HepG2 (cell line): ENCODE measurements around the gene SDHD. TPM values are rescaled to one million over a fixed set of nuclear protein-coding genes. Genes with fewer than 3 reads are reported as not detected.
A peak's percentile ranks its signal among the peaks of the same experiment; 100 is the strongest.

Source experiments
- CCDC6 ChIP-seq: sonication (generic); formaldehyde crosslinking; IDR thresholded peaks from 2 replicates; pipeline ENCODE4 v1.8.1; 2022; ENCODE audit warnings: mild to moderate bottlenecking, missing genetic modification reagents, moderate library complexity
- ISX ChIP-seq: sonication (generic); formaldehyde crosslinking; conservative IDR thresholded peaks from 2 replicates; pipeline ENCODE4 v1.5.0; 2020; ENCODE audit warnings: missing genetic modification reagents
- JARID2 ChIP-seq: sonication (generic); formaldehyde crosslinking; IDR thresholded peaks from 2 replicates; pipeline ENCODE4 v1.8.1; 2023; ENCODE audit warnings: missing genetic modification reagents, inconsistent platforms; ENCODE audit not compliant: insufficient replicate concordance
- JDP2 ChIP-seq: sonication (generic); formaldehyde crosslinking; IDR thresholded peaks from 2 replicates; pipeline ENCODE4 v1.8.1; 2022; ENCODE audit warnings: missing genetic modification reagents, borderline replicate concordance
- KDM3A ChIP-seq: IDR thresholded peaks from 2 replicates; pipeline ENCODE4 v1.6.1; 2018; ENCODE audit warnings: low read depth, missing compliant biosample characterization
- NCOA2 ChIP-seq: sonication (generic); formaldehyde crosslinking; IDR thresholded peaks from 2 replicates; pipeline ENCODE4 v1.8.0; 2022; ENCODE audit warnings: inconsistent platforms
- RCOR2 ChIP-seq: IDR thresholded peaks from 2 replicates; pipeline ENCODE4 v1.6.1; 2016; ENCODE audit warnings: missing biosample characterization, missing genetic modification reagents
- SAP130 ChIP-seq: IDR thresholded peaks from 2 replicates; pipeline ENCODE4 v1.6.1; 2016; ENCODE audit warnings: low read depth
- SKI ChIP-seq: fragments of 450-650 bp; IDR thresholded peaks from one replicate; pipeline ENCODE4 v1.6.1; 2018; ENCODE audit warnings: mild to moderate bottlenecking; ENCODE audit not compliant: partially characterized antibody
- TCF7L2 ChIP-seq: IDR thresholded peaks from 2 replicates; pipeline ENCODE4 v1.6.1; 2011; ENCODE audit warnings: mild to moderate bottlenecking, low read depth, low read length, moderate library complexity
- TSC22D2 ChIP-seq: sonication (generic); formaldehyde crosslinking; IDR thresholded peaks from 2 replicates; pipeline ENCODE4 v1.5.1; 2020; ENCODE audit warnings: missing genetic modification reagents, mild to moderate bottlenecking, borderline replicate concordance
- YEATS2 ChIP-seq: sonication (generic); formaldehyde crosslinking; IDR thresholded peaks from 2 replicates; pipeline ENCODE4 v1.4.0; 2020; ENCODE audit warnings: missing genetic modification reagents, borderline replicate concordance
- ZNF260 ChIP-seq: sonication (generic); formaldehyde crosslinking; IDR thresholded peaks from 2 replicates; pipeline ENCODE4 v1.4.0; 2020; ENCODE audit warnings: missing genetic modification reagents, low read depth, mild to moderate bottlenecking, borderline replicate concordance
- ZNF276 ChIP-seq: sonication (generic); formaldehyde crosslinking; IDR thresholded peaks from 2 replicates; pipeline ENCODE4 v1.4.0; 2020; ENCODE audit warnings: mild to moderate bottlenecking, low read depth, missing genetic modification reagents
- ZNF33A ChIP-seq: sonication (generic); formaldehyde crosslinking; IDR thresholded peaks from 2 replicates; pipeline ENCODE4 v1.5.1; 2020; ENCODE audit warnings: missing genetic modification reagents, mild to moderate bottlenecking, moderate library complexity, borderline replicate concordance
- ZNF44 ChIP-seq: sonication (generic); formaldehyde crosslinking; IDR thresholded peaks from 2 replicates; pipeline ENCODE4 v1.5.1; 2020; ENCODE audit warnings: mild to moderate bottlenecking, missing genetic modification reagents
- ZNF615 ChIP-seq: sonication (generic); formaldehyde crosslinking; IDR thresholded peaks from 2 replicates; pipeline ENCODE4 v1.5.0; 2020; ENCODE audit warnings: mild to moderate bottlenecking, missing genetic modification reagents, borderline replicate concordance
- ZNF724P ChIP-seq: sonication (generic); formaldehyde crosslinking; IDR thresholded peaks from 2 replicates; pipeline ENCODE4 v1.8.0; 2022; ENCODE audit warnings: missing genetic modification reagents, borderline replicate concordance
- ZNF766 ChIP-seq: sonication (generic); formaldehyde crosslinking; IDR thresholded peaks from 2 replicates; pipeline ENCODE4 v1.5.0; 2020; ENCODE audit warnings: missing genetic modification reagents, borderline replicate concordance
- ZNF776 ChIP-seq: sonication (generic); formaldehyde crosslinking; IDR thresholded peaks from 2 replicates; pipeline ENCODE4 v1.4.0; 2020; ENCODE audit warnings: mild to moderate bottlenecking, missing genetic modification reagents
- polyA plus RNA-seq, 8 experiments: library from polyadenylated mRNA; depleted of rRNA in 3 of 8; stranded (reverse) in 7 of 8; unstranded in 1 of 8; fragments of >200 nt; fragmentation: Illumina TruSeq in 4 of 8; extraction: Trizol in 4 of 8; gene quantifications; 2 replicates each; pipeline versions ENCODE4 v1.2.1 to v1.2.3, GENCODE V29; 2011 to 2016; ENCODE audit warnings: low read depth in 4 of 8, missing spikeins in 1 of 8, mixed read lengths in 1 of 8; ENCODE audit not compliant: insufficient read depth in 1 of 8
- total RNA-seq, 5 experiments: library from RNA; depleted of rRNA; stranded (reverse); fragments of >200 nt; fragmentation: Illumina TruSeq; extraction: Trizol; gene quantifications; 2 replicates each; pipeline ENCODE4 v1.2.3, GENCODE V29; 2016; ENCODE audit warnings: low read depth in 1 of 5
- TF ChIP-seq, protein P1 (sequence below): sonication (generic); formaldehyde crosslinking; IDR thresholded peaks from 2 replicates; pipeline ENCODE4 v1.8.1; 2023; ENCODE audit warnings: mild to moderate bottlenecking, moderate library complexity, missing genetic modification reagents
- TF ChIP-seq, protein P2 (sequence below): sonication (generic); formaldehyde crosslinking; IDR thresholded peaks from 2 replicates; pipeline ENCODE4 v1.4.0; 2020; ENCODE audit warnings: missing genetic modification reagents
- TF ChIP-seq, protein P3 (sequence below): IDR thresholded peaks from 2 replicates; pipeline ENCODE4 v1.6.1; 2016; ENCODE audit warnings: mild to moderate bottlenecking

The SDHD gene
- total and polyA plus RNA-seq, 2 of the 13 experiments (the other 11 are each of a cell fraction or from before 2014, with no cell fraction given): 117 to 123 TPM

DNA sequence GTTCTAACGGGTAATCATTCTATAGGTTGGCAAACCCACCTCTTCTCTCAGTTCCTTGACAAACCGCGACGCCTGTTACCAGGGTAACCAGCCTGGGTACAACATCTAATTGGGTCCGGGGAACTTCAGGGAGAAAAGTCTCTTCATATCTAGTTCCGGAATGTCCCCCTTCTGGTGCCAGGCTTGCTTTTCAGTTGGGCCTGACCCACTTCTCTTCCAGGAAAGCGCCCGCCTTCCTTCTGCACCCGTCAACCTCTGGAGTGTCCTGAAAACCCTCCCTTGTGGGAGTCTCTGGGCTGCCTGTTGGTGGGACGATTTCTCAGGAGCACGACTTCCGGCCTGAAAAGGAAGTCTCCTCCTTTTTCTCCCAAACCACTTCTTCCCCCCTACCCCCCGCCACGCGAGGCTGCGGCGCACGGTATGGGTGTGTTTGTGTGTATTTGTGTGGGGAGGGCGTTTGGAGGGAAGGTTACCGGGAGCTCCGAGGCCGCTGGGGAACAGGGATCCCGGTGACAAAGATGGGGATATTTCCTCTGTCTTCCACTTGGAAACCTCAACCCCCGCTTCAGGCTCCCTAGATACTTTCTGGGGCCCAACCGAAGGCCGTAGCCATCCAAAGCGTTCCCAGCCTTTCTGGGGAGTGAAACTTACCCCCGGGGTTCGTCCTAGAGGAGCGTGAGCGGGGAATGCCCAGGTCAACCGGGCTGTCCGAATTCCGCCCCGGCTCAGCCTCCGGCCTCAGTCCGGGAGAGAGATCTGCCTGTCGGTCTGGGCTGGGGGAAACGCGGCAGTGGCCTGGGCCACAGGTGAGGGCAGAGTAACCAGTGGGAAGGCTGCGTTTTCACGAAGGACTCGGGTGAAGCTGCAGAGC lies 12.5 kb upstream of the SDHD start, which contains the start of the genes NKAPD1 and PIH1D2 (continued):
- TF ChIP-seq ZNF724P (no peak), JARID2 (CRISPR knock-in tag) (no peak), CCDC6 (CRISPR knock-in tag) (peak; percentile 87), ZNF776 (no peak), ISX (CRISPR knock-in tag) (0 out of 2 replicates have a peak, but pooled peaks have one; percentile 32), YEATS2 (peak; percentile 84; the same call in 1 of the 2 replicates), ZNF276 (CRISPR knock-in tag) (no peak), ZNF260 (no peak), TCF7L2 (no peak), ZNF615 (no peak; the same call in 1 of the 2 replicates), NCOA2 (no peak; the same call in 1 of the 2 replicates), RCOR2 (0 out of 2 replicates have a peak, but pooled peaks have one; percentile 29), TSC22D2 (CRISPR knock-in tag) (no peak), SAP130 (CRISPR knock-in tag) (peak; percentile 86), JDP2 (CRISPR knock-in tag) (no peak), ZNF33A (CRISPR knock-in tag) (no peak), KDM3A (CRISPR knock-in tag) (no peak; the same call in 1 of the 2 replicates), SKI (peak; percentile 47), ZNF766 (CRISPR knock-in tag) (no peak), ZNF44 (CRISPR knock-in tag) (peak; percentile 91; the same call in 1 of the 2 replicates)
- TF ChIP-seq, protein P1, sequence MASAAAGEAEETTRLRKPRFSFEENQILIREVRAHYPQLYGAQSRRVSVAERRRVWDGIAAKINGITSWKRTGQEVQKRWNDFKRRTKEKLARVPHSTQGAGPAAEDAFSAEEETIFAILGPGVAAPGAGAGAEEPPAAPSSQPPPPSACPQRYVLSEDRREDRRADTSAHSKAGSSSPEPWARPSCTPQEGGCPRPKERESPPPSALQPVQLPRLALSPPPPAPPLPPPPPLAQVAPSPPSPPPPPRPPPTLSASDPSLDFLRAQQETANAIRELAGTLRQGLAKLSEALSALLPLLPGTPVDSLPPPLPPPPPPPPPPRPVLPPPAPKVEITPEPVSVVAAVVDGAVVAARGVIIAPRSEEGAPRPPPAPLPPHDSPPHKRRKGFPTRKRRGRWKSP (CRISPR knock-in tag): peak; percentile 65; the same call in 1 of the 2 replicates
- TF ChIP-seq, protein P2, sequence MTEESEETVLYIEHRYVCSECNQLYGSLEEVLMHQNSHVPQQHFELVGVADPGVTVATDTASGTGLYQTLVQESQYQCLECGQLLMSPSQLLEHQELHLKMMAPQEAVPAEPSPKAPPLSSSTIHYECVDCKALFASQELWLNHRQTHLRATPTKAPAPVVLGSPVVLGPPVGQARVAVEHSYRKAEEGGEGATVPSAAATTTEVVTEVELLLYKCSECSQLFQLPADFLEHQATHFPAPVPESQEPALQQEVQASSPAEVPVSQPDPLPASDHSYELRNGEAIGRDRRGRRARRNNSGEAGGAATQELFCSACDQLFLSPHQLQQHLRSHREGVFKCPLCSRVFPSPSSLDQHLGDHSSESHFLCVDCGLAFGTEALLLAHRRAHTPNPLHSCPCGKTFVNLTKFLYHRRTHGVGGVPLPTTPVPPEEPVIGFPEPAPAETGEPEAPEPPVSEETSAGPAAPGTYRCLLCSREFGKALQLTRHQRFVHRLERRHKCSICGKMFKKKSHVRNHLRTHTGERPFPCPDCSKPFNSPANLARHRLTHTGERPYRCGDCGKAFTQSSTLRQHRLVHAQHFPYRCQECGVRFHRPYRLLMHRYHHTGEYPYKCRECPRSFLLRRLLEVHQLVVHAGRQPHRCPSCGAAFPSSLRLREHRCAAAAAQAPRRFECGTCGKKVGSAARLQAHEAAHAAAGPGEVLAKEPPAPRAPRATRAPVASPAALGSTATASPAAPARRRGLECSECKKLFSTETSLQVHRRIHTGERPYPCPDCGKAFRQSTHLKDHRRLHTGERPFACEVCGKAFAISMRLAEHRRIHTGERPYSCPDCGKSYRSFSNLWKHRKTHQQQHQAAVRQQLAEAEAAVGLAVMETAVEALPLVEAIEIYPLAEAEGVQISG (CRISPR knock-in tag): peak; percentile 75
- TF ChIP-seq, protein P3, sequence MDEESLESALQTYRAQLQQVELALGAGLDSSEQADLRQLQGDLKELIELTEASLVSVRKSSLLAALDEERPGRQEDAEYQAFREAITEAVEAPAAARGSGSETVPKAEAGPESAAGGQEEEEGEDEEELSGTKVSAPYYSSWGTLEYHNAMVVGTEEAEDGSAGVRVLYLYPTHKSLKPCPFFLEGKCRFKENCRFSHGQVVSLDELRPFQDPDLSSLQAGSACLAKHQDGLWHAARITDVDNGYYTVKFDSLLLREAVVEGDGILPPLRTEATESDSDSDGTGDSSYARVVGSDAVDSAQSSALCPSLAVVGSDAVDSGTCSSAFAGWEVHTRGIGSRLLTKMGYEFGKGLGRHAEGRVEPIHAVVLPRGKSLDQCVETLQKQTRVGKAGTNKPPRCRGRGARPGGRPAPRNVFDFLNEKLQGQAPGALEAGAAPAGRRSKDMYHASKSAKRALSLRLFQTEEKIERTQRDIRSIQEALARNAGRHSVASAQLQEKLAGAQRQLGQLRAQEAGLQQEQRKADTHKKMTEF (CRISPR knock-in tag): peak; percentile 82
